ENCODE measurements around the gene LIMA1.

The LIMA1 gene

DNA sequence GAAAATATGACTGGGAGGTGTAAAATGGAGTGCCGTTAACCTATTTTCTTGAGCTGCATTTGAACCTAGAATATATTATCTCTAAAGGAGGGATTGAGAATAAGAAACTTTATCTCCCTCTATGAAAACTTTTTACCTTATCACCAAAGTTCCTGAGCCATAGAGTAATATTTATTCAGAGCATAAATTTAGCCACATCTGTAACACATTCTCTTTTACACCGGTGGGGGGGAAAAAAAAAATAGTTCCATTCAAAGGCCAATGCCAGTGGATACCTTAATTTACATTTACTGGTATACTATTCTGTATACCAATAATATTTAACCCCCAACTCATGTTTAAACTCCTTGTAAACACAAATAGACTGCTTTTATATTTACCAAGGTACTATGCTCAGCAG is 137.9 kb downstream of the LIMA1 start:
- no peak for DNase-seq (ENCODE audit: low read depth in 3 of 3, low spot score in 1 of 3)

DNA sequence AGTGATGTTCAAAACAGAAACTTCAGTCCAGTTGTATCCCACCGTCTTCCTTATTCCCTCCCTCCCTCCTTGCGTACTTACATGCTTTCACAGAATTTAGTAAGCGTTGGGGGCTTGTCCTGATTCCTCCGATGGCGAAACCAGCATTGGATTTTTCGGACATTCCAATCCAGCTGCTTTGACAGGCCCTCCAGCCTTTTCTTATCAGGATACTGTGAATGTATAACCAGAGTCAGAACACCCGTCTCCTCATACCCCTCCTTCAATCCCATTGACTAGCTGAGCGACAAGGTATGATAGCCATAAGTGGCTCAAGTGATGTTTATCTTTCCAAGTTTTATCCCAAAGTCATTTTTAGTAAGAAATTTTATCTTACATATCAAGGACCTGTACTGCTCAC is 140.3 kb downstream of the LIMA1 start:
- no peak for DNase-seq (ENCODE audit: low read depth in 3 of 3, low spot score in 1 of 3)

DNA sequence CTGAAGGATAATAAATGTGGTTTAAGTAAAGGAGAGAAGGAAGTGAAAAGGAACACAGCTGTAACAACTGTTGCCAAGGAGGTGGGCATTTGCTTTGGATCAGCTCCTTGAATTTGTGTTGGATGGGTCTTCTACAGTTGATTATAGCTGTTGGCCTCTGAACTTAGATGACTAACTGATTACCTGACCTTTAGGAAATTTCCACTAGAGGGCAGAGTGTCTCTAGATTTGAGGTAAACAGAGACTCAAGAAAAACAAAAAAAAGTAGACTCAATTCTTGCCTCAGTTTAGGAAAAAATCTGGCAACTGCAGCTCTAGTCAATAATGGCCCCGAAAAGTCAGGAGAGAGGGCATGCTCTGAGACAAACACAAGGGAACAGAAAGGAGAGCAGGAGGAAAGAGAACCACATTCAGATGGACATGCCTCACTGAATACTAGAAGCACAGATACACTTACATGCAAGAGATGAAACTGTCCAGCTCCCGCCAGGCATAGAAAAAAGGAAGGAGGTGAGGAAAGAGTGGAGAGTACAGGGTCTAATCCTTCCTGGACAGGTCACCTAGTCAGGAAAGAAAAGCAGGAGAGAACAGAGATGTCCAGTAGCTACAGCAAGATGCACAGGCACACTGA is 150.7 kb downstream of the LIMA1 start:
- no peak for DNase-seq (ENCODE audit: low read depth in 3 of 3, low spot score in 1 of 3)

DNA sequence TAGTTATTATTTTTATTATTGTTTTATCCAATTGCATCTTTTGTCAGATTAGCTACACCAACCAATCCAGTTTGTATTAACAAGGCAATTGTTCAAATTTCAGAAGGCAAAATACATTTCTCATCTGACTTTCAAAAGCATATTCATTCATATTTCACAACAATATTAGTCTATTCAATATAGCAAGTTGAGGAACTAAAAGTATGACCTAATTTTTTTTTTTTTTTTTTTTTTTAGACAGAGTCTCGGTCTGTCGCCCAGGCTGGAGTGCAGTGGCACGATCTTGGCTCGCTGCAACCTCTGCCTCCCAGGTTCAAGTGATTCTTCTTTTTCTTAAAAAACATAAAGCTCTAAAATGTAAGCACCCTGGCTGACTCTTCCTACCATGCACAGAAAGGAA is 154.0 kb downstream of the LIMA1 start:
- no peak for DNase-seq (ENCODE audit: low read depth in 3 of 3, low spot score in 1 of 3)

DNA sequence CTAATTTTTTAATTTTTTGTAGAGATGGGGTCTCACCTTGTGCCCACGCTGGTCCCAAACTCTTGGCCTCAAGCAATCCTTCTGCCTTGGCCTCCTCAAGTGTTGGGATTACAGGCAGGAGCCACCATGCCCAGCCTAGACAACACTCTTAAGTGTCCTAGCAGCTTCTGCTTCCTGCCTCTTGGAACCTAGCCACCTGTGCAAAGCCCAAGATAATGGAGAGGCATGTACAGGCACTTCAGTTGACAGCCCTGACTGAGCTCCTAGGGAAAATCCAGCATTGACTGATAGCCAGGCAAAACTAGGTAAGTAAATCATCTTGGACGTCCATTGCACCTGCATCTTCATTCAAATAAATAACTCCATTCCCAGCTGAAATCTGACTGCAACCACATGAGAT is 155.8 kb downstream of the LIMA1 start:
- no peak for DNase-seq (ENCODE audit: low read depth in 3 of 3, low spot score in 1 of 3)
